ENCODE measurements around the gene EIF5B.

EIF5B gene

GRCh38 chr2:99373144-99373543 is 36.0 kb downstream of the EIF5B start:
- DNase-seq (ENCODE audit: low spot score): no peak

GRCh38 chr2:99374747-99375146 is 37.6 kb downstream of the EIF5B start:
- DNase-seq (ENCODE audit: low spot score): no peak

- no peak for DNase-seq (ENCODE audit: low spot score)
Observed at GRCh38 chr2:99376254-99376864, 39.2 kb downstream of the EIF5B start.

- no peak for DNase-seq (ENCODE audit: low spot score)
Observed at GRCh38 chr2:99377879-99378278, 40.7 kb downstream of the EIF5B start.

GRCh38 chr2:99380376-99381010 is 43.3 kb downstream of the EIF5B start:
- DNase-seq (ENCODE audit: low spot score): no peak

- DNase-seq (ENCODE audit: low spot score): no peak
Observed at GRCh38 chr2:99382143-99382542, 45.0 kb downstream of the EIF5B start.

- no peak for DNase-seq (ENCODE audit: low spot score)
Observed at GRCh38 chr2:99386011-99386410, 48.8 kb downstream of the EIF5B start.

GRCh38 chr2:99388892-99389291 is 51.7 kb downstream of the EIF5B start:
- DNase-seq (ENCODE audit: low spot score): no peak

- DNase-seq (ENCODE audit: low spot score): no peak
Observed at GRCh38 chr2:99389371-99389770, 52.2 kb downstream of the EIF5B start.

- no peak for DNase-seq (ENCODE audit: low spot score)
Observed at GRCh38 chr2:99389946-99390345, 52.8 kb downstream of the EIF5B start.

- DNase-seq (ENCODE audit: low spot score): no peak
Observed at GRCh38 chr2:99395589-99396130, 58.5 kb downstream of the EIF5B start.

GRCh38 chr2:99397266-99397920 is 60.2 kb downstream of the EIF5B start:
- no peak for DNase-seq (ENCODE audit: low spot score)

GRCh38 chr2:99398303-99398702 is 61.1 kb downstream of the EIF5B start:
- DNase-seq (ENCODE audit: low spot score): no peak

- DNase-seq (ENCODE audit: low spot score): no peak
Observed at GRCh38 chr2:99399063-99399462, 61.9 kb downstream of the EIF5B start.

GRCh38 chr2:99399795-99400194 is 62.6 kb downstream of the EIF5B start:
- DNase-seq (ENCODE audit: low spot score): no peak

- DNase-seq (ENCODE audit: low spot score): no peak
Observed at GRCh38 chr2:99401841-99402240, 64.7 kb downstream of the EIF5B start.

- no peak for DNase-seq (ENCODE audit: low spot score)
Observed at GRCh38 chr2:99403084-99403483, 65.9 kb downstream of the EIF5B start.

- peak; percentile 67 for DNase-seq (ENCODE audit: low spot score)
Observed at GRCh38 chr2:99403524-99403923, 66.3 kb downstream of the EIF5B start.

- DNase-seq (ENCODE audit: low spot score): no peak
Observed at GRCh38 chr2:99404039-99404796, 67.0 kb downstream of the EIF5B start.

GRCh38 chr2:99404797-99405669 is 67.8 kb downstream of the EIF5B start:
- no peak for DNase-seq (ENCODE audit: low spot score)

GRCh38 chr2:99406137-99406536 is 68.9 kb downstream of the EIF5B start:
- no peak for DNase-seq (ENCODE audit: low spot score)

GRCh38 chr2:99410276-99410675 is 73.1 kb downstream of the EIF5B start:
- DNase-seq (ENCODE audit: low spot score): no peak

Data from SW480 (cell line).